Ramos (cell line): ENCODE data around the gene SEC63.

ENCODE experiments used
- in situ Hi-C: fragments of 300-500 bp; cut with MboI; formaldehyde crosslinking; loops from one replicate; pipeline ENCODE4 v1.14.3; 2022; ENCODE audit warnings: low sequenced_read_pairs; ENCODE audit not compliant: unreplicated experiment

The SEC63 gene

DNA sequence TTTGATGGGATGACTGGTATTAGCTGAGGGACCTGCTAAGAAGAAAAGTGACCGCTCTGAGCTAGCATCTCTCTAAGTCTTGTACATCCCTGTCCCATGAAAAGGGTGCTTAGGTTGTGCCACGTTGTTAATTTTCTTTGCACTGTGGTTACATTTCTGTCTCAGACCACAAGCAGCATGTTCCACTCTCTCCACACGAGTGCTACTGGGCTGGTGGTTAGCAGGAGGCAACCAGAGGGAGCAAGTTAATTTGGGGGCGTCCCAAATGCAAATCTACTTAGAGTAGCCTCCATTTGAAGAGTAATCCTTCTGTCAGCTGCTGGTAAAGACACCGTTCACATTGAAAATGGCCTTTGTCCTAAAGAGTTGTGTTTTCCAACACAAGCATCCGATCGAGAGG is 130.5 kb downstream of the SEC63 start:
- in situ Hi-C loops = no loop called here

DNA sequence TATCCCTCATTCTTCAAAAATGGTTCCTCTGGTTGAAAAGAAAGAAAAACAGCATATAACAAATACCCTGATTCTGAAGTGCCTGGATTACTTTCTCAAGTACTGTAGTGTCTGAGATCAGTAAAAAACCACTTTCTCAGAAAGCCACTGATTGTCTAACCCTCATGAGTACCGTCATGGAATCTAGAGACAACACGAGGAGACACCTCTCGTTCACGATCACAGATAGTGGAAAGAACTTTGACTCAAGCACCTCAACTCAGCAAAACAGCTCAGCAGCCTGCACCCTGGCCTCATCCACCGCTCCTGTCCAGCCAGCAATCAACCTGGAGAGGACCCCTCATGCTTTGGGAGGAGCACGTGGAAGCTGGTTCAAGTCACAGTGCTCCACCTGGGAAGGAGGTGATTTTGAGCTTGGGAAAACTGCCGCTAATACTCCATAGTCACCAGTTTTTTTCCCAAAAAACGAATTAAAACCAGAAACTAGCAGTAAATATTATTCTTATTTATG is 134.9 kb downstream of the SEC63 start:
- in situ Hi-C loops = no loop called here

DNA sequence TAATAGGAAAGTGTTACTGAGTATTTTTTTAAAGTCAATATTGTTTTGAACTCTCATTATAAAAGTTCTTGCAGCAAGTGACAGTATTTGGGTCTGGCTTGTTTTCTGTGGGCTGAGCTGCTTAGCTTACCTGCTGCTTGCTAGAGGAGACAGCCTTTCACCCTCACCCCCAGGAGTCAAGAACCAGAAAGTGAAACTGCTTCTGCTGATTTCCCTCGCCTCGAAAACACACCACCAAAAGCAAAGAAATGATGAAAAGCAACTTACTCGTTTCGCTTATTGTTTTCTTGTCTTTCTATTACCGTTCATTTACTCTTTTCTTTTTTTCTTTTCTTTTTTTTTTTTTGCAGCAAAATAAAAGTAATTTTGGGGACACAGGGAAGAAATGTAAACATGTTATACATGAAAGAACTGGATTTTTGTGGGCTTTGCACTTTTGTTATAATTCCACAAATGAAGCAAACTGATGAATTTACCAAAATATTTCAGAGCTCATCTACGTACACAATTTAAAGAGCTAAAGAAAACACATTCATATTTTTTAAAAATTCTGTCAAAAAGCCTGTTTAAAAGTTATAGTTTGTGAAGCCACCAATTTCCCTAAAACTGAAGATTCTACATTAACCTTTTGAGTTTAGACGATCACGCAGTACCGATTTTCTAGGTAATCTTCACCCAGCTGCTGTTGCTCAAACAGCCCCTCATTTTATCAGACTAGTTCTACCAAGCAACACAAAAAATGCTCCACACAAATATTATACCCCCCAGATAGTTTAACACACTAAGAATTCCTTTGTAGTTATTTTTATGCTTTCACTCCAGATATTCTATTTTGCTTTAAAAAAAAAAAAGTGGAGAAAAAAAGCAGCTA is 135.6 kb downstream of the SEC63 start:
- in situ Hi-C loops = no loop called here

DNA sequence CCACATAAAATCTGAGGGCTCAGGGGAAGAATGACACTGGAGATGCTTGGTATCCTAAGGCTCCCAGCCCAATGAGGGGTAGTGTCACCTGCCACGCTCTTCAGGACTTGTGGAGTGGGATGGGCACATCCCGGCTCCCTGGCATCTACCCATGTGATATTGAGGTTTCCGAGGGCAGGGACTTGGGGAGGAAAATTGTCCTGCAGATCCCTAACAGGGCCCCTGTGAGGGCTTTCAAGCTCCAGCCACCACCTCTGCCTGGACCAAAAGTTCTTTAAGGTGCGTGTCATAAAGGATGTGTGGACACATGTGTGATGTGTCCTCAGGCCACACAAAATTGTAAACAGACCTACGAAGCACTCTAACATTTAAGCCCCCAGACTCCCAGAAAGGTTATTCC is 136.4 kb downstream of the SEC63 start:
- in situ Hi-C loops = no loop called here

DNA sequence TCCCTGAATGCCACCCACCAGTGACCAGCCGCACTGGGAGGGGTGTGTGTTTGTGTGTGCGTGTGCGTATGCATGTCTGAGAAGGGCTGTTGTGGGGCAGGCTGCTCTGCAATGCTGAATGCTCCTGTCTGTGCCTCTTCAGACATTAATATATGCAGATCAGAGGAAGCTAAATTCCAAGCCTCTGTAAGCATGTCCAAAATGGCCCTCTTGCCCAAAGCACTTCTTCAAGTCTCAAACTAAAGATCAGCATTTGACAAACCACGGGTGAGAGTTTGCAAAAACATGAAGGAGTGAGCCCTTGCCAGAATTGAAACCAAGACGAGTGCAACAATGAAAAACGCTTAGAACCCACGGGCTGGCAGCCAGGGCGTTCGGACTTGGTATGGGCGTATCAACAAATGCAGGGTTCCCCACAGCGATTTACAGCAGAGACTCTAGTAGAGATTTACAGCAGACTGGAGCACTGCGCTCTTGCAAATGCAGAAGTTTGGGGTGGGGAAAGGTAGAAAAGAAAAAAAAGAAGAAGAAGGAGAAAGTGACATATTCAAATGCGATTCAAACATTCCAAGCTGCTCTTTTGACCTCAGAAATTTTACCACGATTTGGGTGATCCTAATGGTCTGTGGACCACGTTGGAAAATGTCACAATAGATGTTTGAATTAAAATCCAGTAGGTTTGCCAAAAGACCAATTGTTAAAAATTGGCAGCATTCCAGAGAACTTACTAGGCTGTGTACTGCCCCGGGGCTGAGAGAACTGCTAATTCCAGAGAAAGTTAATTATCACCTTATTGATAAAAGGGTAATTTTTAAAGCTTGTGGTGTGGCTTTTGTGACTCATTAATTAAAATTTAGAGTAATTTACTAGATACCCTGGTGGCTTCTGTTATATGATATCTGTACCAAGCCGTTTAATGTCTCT is 137.4 kb downstream of the SEC63 start:
- in situ Hi-C loops = no loop called here

DNA sequence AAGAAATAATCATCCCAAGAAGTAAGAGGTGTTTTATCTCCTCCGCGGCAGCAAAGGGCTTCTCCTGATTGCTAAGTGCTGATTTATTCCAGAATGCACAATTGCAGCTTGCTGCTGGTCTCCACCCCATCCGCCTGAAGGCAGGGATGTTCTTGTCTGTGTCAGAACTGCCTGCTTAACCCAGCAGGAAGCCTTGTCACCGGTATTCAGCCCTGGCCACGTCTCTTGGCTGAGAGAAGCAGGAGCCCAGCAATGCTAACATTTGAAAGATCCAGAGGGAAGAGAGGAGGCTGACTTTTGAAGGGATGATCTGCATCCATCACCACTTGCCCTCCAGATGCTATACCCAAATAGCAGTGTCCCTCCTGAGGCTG is 138.1 kb downstream of the SEC63 start:
- in situ Hi-C loops = no loop called here

DNA sequence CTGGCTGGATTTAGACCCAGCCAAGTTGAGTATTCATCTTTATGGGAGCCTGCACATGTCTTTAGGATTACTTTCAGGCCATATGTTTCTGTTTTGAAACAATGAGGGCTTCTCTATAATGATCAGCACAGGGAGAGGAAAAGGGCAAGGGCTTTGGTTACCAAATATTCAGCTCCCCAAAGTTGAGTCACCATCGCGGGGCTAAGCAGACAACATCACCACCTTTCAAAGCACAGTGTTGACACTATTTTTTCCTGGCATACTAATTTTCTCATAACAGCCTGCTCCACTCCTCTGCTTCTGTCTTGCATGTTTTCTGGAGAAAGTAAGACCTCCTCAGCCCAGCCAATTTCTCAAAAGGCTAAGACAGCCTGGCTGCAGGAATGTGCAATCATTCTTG is 138.8 kb downstream of the SEC63 start:
- in situ Hi-C loops = no loop called here

DNA sequence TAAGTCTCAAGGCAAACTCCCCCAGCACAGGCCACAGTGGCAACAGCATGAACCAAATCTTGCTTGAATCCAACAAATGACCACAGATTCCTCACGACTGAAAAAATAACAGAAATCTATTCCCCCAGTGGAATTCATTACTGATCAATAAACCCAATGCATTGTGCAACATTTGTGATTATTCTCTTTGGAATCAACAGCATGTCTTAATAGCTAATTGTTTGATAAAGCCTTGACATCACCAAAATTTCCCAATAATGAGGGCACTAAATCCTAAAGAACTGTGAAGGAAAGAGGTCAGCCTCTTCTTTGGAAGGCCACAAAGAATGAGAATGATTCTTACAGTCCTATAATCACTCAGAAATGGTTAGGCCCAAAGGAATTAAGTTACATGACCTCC is 139.7 kb downstream of the SEC63 start:
- in situ Hi-C loops = no loop called here

DNA sequence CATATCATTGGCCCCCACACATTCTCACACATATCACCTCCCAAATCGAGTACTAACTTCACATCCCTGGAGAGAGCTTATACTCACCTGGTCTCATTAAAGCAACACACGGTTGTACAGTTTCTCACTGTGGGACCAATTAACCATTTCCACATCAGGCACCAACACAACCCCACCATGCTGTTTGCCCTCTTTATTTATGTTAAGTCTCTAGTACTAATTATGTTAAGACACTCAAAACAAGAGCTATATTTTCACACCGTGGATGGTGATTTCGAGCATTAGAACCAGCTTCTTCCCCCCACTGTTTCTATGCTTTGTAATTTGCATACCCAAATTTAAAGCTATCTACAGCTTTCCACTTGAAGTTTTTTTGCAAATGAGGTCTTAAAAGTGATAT is 140.2 kb downstream of the SEC63 start:
- in situ Hi-C loops = no loop called here
